Lower leg skin (tissue), 3 donors: ENCODE measurements around the gene SH3RF1.

Source experiments
- POLR2A ChIP-seq, 2 donors: fragments of 450-650 bp; IDR thresholded peaks; one replicate each; pipeline ENCODE4 v1.6.1; 2016 to 2017; ENCODE audit warnings: antibody characterized with exemption in 2 of 2, mild to moderate bottlenecking in 1 of 2, moderate library complexity in 1 of 2
- TF ChIP-seq, protein P1 (sequence below), 3 donors: fragments of 450-650 bp; IDR thresholded peaks; one replicate each; pipeline ENCODE4 v1.5.1; 2016; ENCODE audit warnings: antibody characterized with exemption in 3 of 3, mild to moderate bottlenecking in 3 of 3, moderate library complexity in 2 of 3

DNA sequence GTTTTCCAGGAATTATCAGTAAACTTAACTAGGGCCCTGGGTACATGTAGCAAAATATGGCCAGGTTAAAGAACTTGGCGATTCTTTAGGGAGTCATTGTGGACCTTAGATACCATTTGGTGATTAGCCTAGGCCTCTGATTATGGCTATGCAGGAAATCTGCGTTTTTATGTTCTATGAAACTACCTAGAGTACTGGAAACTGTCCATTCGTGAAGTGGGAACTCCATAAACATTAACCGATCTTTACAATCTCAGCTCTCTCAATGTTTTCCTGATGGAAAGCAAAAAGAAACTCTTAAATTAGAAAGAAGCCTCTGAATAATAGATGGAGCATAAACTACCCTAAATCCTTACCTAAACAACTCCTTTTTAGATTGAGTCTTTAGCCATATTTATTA is 121.9 kb downstream of the SH3RF1 start:
- TF ChIP-seq, protein P1, sequence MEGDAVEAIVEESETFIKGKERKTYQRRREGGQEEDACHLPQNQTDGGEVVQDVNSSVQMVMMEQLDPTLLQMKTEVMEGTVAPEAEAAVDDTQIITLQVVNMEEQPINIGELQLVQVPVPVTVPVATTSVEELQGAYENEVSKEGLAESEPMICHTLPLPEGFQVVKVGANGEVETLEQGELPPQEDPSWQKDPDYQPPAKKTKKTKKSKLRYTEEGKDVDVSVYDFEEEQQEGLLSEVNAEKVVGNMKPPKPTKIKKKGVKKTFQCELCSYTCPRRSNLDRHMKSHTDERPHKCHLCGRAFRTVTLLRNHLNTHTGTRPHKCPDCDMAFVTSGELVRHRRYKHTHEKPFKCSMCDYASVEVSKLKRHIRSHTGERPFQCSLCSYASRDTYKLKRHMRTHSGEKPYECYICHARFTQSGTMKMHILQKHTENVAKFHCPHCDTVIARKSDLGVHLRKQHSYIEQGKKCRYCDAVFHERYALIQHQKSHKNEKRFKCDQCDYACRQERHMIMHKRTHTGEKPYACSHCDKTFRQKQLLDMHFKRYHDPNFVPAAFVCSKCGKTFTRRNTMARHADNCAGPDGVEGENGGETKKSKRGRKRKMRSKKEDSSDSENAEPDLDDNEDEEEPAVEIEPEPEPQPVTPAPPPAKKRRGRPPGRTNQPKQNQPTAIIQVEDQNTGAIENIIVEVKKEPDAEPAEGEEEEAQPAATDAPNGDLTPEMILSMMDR (IDR thresholded peaks at IDR 0.05), result no peak
- TF ChIP-seq POLR2A (IDR thresholded peaks at IDR 0.05), result no peak
